ENCODE results near the gene OTULINL. TPM values are rescaled to one million over a fixed set of nuclear protein-coding genes. Genes with fewer than 3 reads are reported as not detected.

OTULINL gene
- polyA plus RNA-seq, 1 donor (not counting 4 experiments of a cell fraction or from before 2014, with no cell fraction given) = 0.62 TPM

DNA sequence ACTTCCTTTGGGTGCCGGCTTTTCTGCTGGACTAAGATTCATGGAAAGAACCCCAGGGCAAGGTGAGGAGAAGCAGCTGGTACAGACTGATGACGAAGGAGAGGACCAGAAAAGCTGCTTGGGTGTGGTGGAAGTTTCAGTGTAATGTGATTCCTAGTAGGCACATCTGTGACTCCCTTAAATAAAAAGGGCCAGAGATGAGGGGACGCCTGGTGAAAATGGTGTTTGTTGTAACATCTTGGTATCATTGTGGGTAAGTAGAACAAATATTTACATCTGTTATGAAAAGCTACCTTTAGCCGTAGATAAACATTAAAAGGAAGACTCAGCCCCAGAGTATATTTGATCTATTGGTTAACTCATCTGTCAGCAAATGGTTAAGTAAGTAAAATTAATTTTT, 33.8 kb downstream of the OTULINL start:
- Histone ChIP-seq H3K79me2 (ENCODE audit: control insufficient read depth, insufficient read depth, low read length) (no peaks in the 10 kb centered on the region), H3K4me2 (ENCODE audit: control insufficient read depth, extremely low read depth, insufficient read depth, low read depth, low read length) (no peak overlapping the region), H3K4me3 (ENCODE audit: control insufficient read depth in 2 of 3, extremely low read depth in 1 of 3, insufficient read depth in 2 of 3, low read depth in 1 of 3, low read length in 3 of 3) (no peak overlapping the region), H4K20me1 (ENCODE audit: control insufficient read depth, extremely low read depth, insufficient read depth, low read length) (no peaks in the 10 kb centered on the region), H3K27me3 (ENCODE audit: control insufficient read depth, extremely low read depth, insufficient read depth, low read length) (no peaks in the 10 kb centered on the region), H2AFZ (ENCODE audit: control insufficient read depth, low read length) (no peak overlapping the region), H3K9ac (ENCODE audit: control insufficient read depth, extremely low read depth, insufficient read depth, low read length) (no peak overlapping the region), H3K9me3 (ENCODE audit: control insufficient read depth, low read depth, low read length) (no peaks in the 10 kb centered on the region), H3K27ac (ENCODE audit: control insufficient read depth, insufficient read depth, low read length) (no peak overlapping the region), H3K9me1 (ENCODE audit: control insufficient read depth, extremely low read depth, insufficient read depth, low read length) (no peaks in the 10 kb centered on the region), H3K36me3 (ENCODE audit: control insufficient read depth in 2 of 2, extremely low read depth in 1 of 2, insufficient read depth in 2 of 2, low read length in 2 of 2) (no peaks in the 10 kb centered on the region), H3K4me1 (ENCODE audit: control insufficient read depth, extremely low read depth, insufficient read depth, low read length) (no peaks in the 10 kb centered on the region)
- no peak for DNase-seq (ENCODE audit: low read depth, low spot score)
- FAIRE-seq = no peak
- no peak for TF ChIP-seq EZH2 (IDR thresholded peaks at IDR 0.05; ENCODE audit: low read length)
- TF ChIP-seq, protein P1, sequence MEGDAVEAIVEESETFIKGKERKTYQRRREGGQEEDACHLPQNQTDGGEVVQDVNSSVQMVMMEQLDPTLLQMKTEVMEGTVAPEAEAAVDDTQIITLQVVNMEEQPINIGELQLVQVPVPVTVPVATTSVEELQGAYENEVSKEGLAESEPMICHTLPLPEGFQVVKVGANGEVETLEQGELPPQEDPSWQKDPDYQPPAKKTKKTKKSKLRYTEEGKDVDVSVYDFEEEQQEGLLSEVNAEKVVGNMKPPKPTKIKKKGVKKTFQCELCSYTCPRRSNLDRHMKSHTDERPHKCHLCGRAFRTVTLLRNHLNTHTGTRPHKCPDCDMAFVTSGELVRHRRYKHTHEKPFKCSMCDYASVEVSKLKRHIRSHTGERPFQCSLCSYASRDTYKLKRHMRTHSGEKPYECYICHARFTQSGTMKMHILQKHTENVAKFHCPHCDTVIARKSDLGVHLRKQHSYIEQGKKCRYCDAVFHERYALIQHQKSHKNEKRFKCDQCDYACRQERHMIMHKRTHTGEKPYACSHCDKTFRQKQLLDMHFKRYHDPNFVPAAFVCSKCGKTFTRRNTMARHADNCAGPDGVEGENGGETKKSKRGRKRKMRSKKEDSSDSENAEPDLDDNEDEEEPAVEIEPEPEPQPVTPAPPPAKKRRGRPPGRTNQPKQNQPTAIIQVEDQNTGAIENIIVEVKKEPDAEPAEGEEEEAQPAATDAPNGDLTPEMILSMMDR (optimal IDR thresholded peaks at IDR 0.05 in 1 of 3, IDR thresholded peaks at IDR 0.05 in 1 of 3, conservative IDR thresholded peaks at IDR 0.05 in 1 of 3; ENCODE audit: extremely low read depth in 1 of 3, insufficient read depth in 2 of 3, low read length in 3 of 3) = no peak
- dilution Hi-C loops (cut with MboI; ENCODE audit: extremely low pct_ligation_motif_present, low sequenced_read_pairs) = no loop called here

DNA sequence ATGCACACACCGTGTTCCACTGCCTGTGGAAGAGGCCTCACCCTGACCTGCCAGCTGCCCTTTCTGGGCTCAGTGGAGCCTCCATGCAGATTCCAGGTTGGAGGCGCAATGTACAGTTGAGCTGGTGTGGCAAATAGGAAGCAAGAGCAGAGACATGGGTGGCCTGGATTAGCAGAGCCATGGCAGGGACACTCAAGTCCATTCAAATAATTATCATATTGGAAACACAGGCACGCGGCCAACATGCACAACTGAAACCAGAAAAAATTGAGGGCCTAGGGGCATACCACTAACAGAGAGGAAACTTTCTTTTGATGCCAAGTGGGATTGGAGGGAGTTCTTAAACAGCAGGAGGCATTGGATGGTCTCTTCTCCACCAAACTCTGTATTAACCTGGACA, 35.8 kb downstream of the OTULINL start:
- TF ChIP-seq, protein P1 (optimal IDR thresholded peaks at IDR 0.05 in 1 of 3, IDR thresholded peaks at IDR 0.05 in 1 of 3, conservative IDR thresholded peaks at IDR 0.05 in 1 of 3; ENCODE audit: extremely low read depth in 1 of 3, insufficient read depth in 2 of 3, low read length in 3 of 3) = no peak
- TF ChIP-seq EZH2 (IDR thresholded peaks at IDR 0.05; ENCODE audit: low read length) = no peak
- no peak for DNase-seq (ENCODE audit: low read depth, low spot score)

More for the DNA sequence above, 35.8 kb downstream of the OTULINL start:
- Histone ChIP-seq H3K36me3 (ENCODE audit: control insufficient read depth in 2 of 2, extremely low read depth in 1 of 2, insufficient read depth in 2 of 2, low read length in 2 of 2) (no peaks in the 10 kb centered on the region), H3K79me2 (ENCODE audit: control insufficient read depth, insufficient read depth, low read length) (no peaks in the 10 kb centered on the region), H3K9me1 (ENCODE audit: control insufficient read depth, extremely low read depth, insufficient read depth, low read length) (no peaks in the 10 kb centered on the region), H3K4me1 (ENCODE audit: control insufficient read depth, extremely low read depth, insufficient read depth, low read length) (no peaks in the 10 kb centered on the region), H2AFZ (ENCODE audit: control insufficient read depth, low read length) (no peak overlapping the region), H3K9ac (ENCODE audit: control insufficient read depth, extremely low read depth, insufficient read depth, low read length) (no peak overlapping the region), H3K4me2 (ENCODE audit: control insufficient read depth, extremely low read depth, insufficient read depth, low read depth, low read length) (no peak overlapping the region), H3K27me3 (ENCODE audit: control insufficient read depth, extremely low read depth, insufficient read depth, low read length) (no peaks in the 10 kb centered on the region), H4K20me1 (ENCODE audit: control insufficient read depth, extremely low read depth, insufficient read depth, low read length) (no peaks in the 10 kb centered on the region), H3K4me3 (ENCODE audit: control insufficient read depth in 2 of 3, extremely low read depth in 1 of 3, insufficient read depth in 2 of 3, low read depth in 1 of 3, low read length in 3 of 3) (no peak overlapping the region), H3K27ac (ENCODE audit: control insufficient read depth, insufficient read depth, low read length) (no peak overlapping the region), H3K9me3 (ENCODE audit: control insufficient read depth, low read depth, low read length) (no peaks in the 10 kb centered on the region)
- FAIRE-seq = no peak
- dilution Hi-C loops (cut with MboI; ENCODE audit: extremely low pct_ligation_motif_present, low sequenced_read_pairs) = no loop called here
